HG02970 (cell line): Measurements from ENCODE around the gene ACP6.
A peak's percentile ranks its signal among the peaks of the same experiment; 100 is the strongest.
"Not testable (repeated sequence)": the region's sequence is repeated elsewhere in the genome, so short reads cannot be mapped to it uniquely, and the experiment has no call there.

Source experiments
- ATAC-seq: cut with Tn5 transposase; IDR thresholded peaks from one replicate; pipeline ENCODE4 v1.9.1; 2021; ENCODE audit warnings: mild to moderate bottlenecking, moderate library complexity, moderate number of reproducible peaks; ENCODE audit not compliant: unreplicated experiment, low FRiP score

Gene ACP6

DNA sequence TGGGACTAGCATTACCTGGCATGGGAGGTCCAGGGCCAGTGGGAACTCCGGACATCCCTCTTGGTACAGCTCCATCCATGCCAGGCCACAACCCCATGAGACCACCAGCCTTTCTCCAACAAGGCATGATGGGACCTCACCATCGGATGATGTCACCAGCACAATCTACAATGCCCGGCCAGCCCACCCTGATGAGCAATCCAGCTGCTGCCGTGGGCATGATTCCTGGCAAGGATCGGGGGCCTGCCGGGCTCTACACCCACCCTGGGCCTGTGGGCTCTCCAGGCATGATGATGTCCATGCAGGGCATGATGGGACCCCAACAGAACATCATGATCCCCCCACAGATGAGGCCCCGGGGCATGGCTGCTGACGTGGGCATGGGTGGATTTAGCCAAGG, 45.8 kb downstream of the ACP6 start:
- ATAC-seq = no peak

DNA sequence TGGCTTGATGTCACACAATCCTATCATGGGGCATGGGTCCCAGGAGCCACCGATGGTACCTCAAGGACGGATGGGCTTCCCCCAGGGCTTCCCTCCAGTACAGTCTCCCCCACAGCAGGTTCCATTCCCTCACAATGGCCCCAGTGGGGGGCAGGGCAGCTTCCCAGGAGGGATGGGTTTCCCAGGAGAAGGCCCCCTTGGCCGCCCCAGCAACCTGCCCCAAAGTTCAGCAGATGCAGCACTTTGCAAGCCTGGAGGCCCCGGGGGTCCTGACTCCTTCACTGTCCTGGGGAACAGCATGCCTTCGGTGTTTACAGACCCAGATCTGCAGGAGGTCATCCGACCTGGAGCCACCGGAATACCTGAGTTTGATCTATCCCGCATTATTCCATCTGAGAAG, 46.3 kb downstream of the ACP6 start:
- no peak for ATAC-seq

DNA sequence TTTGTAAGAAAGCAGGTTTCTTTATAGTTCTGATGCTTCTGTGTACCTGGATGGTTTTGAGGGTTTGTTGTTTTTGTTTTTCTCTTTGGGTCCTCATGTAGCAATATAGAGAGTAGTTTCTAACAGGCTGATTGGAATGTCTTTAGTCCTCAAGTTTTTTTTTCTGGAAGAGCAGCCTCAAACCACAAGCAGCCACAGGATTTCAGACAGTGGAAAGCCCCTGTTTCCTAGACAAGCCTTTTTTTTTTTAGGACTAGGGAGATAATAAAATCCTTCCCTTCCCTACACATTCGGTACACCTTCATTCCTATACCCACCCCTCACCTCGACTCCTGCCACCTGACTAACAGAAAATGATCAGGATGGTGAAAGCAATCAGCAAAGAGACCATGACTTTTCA, 47.6 kb downstream of the ACP6 start:
- ATAC-seq = no peak

- ATAC-seq = no peak
Measured at GRCh38 chr1:147620543-147620942, 49.8 kb downstream of the ACP6 start.

DNA sequence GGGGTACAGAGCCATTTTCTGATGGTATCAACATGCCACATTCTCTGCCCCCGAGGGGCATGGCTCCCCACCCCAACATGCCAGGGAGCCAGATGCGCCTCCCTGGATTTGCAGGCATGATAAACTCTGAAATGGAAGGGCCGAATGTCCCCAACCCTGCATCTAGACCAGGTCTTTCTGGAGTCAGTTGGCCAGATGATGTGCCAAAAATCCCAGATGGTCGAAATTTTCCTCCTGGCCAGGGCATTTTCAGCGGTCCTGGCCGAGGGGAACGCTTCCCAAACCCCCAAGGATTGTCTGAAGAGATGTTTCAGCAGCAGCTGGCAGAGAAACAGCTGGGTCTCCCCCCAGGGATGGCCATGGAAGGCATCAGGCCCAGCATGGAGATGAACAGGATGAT, 50.6 kb downstream of the ACP6 start:
- no peak for ATAC-seq

DNA sequence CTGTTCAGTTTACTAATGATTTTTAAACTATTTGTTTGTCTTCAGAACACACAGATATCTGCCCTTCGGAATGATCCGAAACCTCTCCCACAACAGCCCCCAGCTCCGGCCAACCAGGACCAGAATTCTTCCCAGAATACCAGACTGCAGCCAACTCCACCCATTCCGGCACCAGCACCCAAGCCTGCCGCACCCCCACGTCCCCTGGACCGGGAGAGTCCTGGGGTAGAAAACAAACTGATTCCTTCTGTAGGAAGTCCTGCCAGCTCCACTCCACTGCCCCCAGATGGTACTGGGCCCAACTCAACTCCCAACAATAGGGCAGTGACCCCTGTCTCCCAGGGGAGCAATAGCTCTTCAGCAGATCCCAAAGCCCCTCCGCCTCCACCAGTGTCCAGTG, 51.6 kb downstream of the ACP6 start:
- no peak for ATAC-seq

GRCh38 chr1:147618077-147618569, 52.2 kb downstream of the ACP6 start:
- ATAC-seq = no peak

GRCh38 chr1:147614966-147615365, 55.4 kb downstream of the ACP6 start:
- ATAC-seq = not testable (repeated sequence)

- ATAC-seq = no peak
Measured at GRCh38 chr1:147613506-147613905, 56.8 kb downstream of the ACP6 start.

- no peak for ATAC-seq
Measured at GRCh38 chr1:147612366-147612765, 58.0 kb downstream of the ACP6 start.

DNA sequence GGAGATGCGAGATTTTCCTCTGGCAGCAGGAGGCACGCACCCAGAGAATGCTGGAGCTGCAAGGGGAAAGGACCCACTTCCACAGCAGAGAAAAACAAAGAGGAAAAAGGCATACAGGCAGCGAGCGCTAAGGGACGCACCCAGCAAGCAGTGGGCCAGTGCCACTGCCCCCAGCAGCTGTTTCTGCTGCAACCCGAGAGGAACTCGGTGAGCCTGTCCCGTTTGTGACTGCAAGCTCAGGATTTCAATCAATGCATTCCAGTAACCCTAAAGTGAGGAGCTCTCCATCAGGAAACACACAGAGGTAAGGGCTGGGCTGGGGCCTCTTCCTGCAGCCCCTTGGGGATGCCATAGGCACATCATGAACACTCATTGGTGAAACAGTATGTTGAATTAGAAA, 58.7 kb downstream of the ACP6 start:
- ATAC-seq = no peak

- ATAC-seq = peak; percentile 76
Measured at GRCh38 chr1:147611021-147611426, 59.3 kb downstream of the ACP6 start.

DNA sequence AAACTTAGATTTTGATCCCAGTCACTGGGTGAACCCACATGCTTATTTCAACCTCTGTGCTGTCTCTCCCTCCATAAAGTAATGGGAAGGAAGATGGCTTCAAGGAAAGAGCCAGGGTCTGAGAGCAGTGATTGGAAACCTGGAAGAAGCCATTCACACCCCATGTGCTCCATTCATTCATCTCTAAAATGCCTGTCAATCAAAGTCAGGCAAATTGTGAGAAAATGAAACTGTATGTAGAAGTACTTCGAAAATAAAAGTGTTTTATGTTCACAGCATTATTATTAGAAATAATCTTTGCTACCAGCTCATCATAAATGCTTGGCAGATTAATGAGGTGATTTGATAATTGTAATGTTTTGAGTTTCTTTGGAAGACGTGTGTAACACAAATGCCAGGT, 61.0 kb downstream of the ACP6 start:
- no peak for ATAC-seq

DNA sequence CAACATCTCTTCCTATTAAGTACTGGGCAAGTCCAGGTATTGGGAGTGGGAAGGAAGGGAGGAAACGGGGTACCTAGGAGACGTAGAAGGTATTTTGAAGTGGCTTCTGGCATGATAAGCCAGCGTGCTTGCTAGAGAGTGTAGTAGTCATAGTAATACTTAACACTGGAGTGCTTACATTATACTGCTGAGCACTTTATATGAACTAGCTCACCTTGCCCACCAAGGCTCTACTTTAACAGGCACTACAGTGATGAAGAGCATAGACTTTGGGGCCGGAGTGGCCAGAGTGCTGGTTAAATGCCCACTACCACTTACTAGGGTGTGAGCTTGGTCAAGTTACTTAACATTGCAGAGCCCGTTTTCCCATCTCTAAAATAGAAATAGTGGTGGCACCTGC, 61.7 kb downstream of the ACP6 start:
- ATAC-seq = no peak

- ATAC-seq = no peak
Measured at GRCh38 chr1:147605591-147605990, 64.7 kb downstream of the ACP6 start.

GRCh38 chr1:147603986-147604385, 66.3 kb downstream of the ACP6 start:
- ATAC-seq = no peak

DNA sequence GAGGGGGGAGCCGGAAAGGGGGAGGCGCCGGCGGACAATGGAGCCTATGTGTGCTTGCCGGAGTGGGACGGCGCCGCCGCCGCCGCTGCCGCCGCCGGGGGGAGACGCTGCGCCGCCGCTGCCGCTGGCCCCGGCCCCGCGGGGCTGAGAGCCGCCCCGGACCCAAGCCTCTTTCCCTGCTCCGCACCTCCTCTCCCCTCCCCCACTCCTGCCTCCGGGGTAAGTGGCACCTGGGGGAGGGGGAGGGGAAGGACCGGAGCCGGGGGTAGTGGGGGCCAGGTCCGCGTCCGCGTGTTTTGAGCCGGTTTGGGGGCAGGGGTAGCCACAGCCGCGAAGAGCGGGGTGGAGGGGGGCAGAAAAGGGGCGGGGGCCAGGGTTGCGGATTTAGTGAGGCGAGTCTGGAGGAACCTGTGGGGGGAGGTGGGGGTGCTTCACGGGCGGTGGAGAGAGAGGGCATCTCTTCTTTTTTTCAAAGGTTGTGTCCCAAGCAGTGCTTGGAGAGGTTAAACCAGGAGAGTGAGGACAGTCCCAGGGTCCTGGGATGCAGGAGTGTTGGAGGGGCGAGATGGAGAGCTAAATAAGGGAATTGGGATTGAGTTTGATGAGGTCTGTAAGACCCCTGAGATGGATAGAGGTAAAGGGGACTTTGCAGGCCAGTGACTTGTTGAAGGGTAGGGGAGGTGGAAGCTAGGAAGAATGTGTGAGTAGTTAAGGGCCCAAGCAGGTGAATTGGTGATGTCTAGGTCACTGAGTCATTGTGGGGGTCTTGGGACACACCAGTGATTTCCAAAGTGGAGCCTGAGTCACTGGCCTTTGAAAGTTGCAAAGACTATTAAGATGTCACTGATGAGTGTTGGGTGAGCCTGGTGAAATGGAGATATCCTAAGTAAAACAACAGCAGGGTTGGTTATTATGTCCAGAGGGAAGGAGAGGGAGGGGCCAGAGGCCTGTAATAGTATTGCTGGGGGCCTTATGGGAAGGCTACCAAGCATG, 69.9 kb downstream of the ACP6 start:
- ATAC-seq = no peak

GRCh38 chr1:147599362-147600118, 70.8 kb downstream of the ACP6 start:
- ATAC-seq = peak; percentile 84

- ATAC-seq = peak; percentile 4
Measured at GRCh38 chr1:147598621-147599361, 71.5 kb downstream of the ACP6 start.

DNA sequence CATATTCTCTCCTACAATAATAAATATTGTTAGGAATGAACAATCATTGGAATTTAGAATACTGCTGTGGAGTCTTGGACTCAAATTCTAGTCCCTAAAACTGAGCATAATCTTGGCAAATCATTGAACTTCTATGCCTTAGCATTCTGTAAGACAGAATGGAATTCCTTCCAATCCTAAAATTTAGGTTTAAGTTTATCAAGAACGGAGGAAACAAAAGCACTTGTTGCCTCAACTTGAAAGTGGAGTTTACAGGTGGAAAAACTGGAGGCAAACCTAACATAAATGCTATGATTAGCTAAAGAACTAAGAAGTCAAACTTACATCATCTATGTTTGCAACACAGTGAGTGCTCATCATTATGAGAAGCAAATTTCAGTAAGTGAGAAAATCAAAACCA, 73.3 kb downstream of the ACP6 start:
- no peak for ATAC-seq
